Sigmoid colon (tissue), 7 donors: Measurements from ENCODE around the gene FEM1A. TPM values are rescaled to one million over a fixed set of nuclear protein-coding genes. Genes with fewer than 3 reads are reported as not detected.
"Not testable (repeated sequence)": the region's sequence is repeated elsewhere in the genome, so short reads cannot be mapped to it uniquely, and the experiment has no call there.

ENCODE experiments used
- DNase-seq: peaks from one replicate; pipeline ENCODE4 v3.0.0-alpha.2; 2019
- H3K27ac ChIP-seq, 4 donors: fragments of 200-600 bp; sonication (generic); one replicate each; pipeline ENCODE4 v1.5.1; 2016 to 2019; ENCODE audit warnings: mild to moderate bottlenecking in 1 of 4
- H3K27me3 ChIP-seq, 3 donors: fragments of 200-600 bp; sonication (generic); one replicate each; pipeline ENCODE4 v1.5.1; 2019; ENCODE audit warnings: mild to moderate bottlenecking in 1 of 3
- H3K36me3 ChIP-seq, 4 donors: fragments of 200-600 bp; sonication (generic); one replicate each; pipeline ENCODE4 v1.5.1; 2016 to 2019
- H3K4me1 ChIP-seq, 4 donors: fragments of 200-600 bp; sonication (generic); one replicate each; pipeline ENCODE4 v1.5.1; 2017 to 2019
- H3K4me3 ChIP-seq, 4 donors: fragments of 200-600 bp; sonication (generic); one replicate each; pipeline ENCODE4 v1.5.1; 2017 to 2019; ENCODE audit warnings: mild to moderate bottlenecking in 2 of 4, moderate library complexity in 1 of 4
- H3K9me3 ChIP-seq, 4 donors: fragments of 200-600 bp in 3 of 4; sonication (generic) in 3 of 4; one replicate each; pipeline versions ENCODE4 v1.5.1 to v1.6.1; 2013 to 2019
- EP300 ChIP-seq, 4 donors: sonication (generic); formaldehyde crosslinking; IDR thresholded peaks; one replicate each; pipeline ENCODE4 v1.6.1; 2017; ENCODE audit warnings: antibody characterized with exemption in 4 of 4
- POLR2A ChIP-seq, 2 donors: fragments of 450-650 bp; IDR thresholded peaks; one replicate each; pipeline ENCODE4 v1.6.1; 2016; ENCODE audit warnings: antibody characterized with exemption in 2 of 2, mild to moderate bottlenecking in 2 of 2, moderate library complexity in 2 of 2
- POLR2AphosphoS5 ChIP-seq, 4 donors: sonication (generic); formaldehyde crosslinking; IDR thresholded peaks; one replicate each; pipeline ENCODE4 v1.6.1; 2017; ENCODE audit warnings: antibody characterized with exemption in 4 of 4
- WGBS, 2 donors: extraction: QIAGEN DNeasy Blood & Tissue Kit; methylation state at CpG; one replicate each; pipeline ENCODE4 v1.1.7; 2013; 5-methylcytosine and 5-hydroxymethylcytosine counted together
- intact Hi-C: fragments of 100-400 bp; cut with DNase I; formaldehyde crosslinking; loops from one replicate; pipeline ENCODE4 v1.15.1; 2023
- polyA plus RNA-seq, 3 donors: library from polyadenylated mRNA; stranded (reverse); fragments of 200-250 nt; gene quantifications; one replicate each; pipeline ENCODE4 v1.2.3, GENCODE V29; 2013
- total RNA-seq, 4 donors: library from RNA; depleted of rRNA; stranded (reverse); fragments of >200 nt; gene quantifications; one replicate each; pipeline ENCODE4 v1.1.0, GENCODE V29; 2016
- TF ChIP-seq, protein P1 (sequence below), 4 experiments: fragments of 450-650 bp in 3 of 4; fragments of 200-600 bp in 1 of 4; IDR thresholded peaks; one replicate each; pipeline ENCODE4 v1.5.1; 2016 to 2019; ENCODE audit warnings: antibody characterized with exemption in 4 of 4, mild to moderate bottlenecking in 3 of 4, moderate library complexity in 2 of 4
- donor health status: healthy with polysubstance abuse.
- donor health status: Bipolar disorder and iron deficiency.
- donor health status: healthy.

FEM1A gene
- total and polyA plus RNA-seq, 7 donors, result 3.0 to 12.9 (median 10.2) TPM

DNA sequence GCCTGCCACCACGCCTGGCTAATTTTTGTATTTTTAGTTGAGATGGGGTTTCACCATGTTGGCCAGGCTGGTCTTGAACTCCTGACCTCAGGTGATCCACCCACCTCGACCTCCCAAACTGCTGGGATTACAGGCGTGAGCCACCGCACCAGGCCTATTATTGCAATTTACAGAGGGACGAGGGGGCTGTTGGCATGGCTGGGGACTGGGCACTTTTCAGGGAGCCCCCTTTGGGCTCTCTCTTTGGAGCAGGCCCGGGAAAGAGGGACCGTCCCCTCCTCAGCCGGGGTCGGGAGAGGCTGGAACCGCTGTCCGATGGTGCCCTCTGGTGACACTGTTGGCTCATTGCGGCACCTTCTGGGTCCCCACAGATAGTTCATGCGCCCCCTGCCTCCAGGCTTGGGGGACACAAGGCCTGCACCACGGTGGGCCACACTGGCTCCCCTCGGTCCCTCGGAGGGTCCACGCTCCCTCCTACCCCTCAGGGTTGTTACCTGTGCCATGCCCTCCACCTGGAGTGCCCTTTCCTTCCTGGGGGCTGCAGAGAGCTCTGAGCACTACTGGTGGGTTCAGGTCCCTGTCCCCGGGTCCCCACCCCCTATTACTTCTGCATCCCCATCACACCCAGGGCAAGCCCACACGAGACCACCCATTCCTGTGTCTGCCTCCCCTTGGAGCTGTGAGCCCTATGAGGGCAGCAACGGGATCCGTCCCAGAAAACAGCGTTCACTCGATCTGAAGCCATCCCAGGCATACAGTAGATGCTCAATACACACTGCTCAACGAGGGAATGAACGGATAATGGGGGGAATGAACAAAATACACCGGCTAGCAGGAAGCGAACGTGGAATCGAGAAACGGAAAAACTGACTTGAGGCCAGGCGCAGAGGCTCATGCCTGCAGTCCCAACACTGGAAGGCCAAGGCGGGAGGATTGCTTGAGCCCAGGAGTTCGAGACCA is 12.5 kb downstream of the FEM1A start:
- TF ChIP-seq POLR2A (IDR thresholded peaks at IDR 0.05), result no peak
- TF ChIP-seq POLR2AphosphoS5 (IDR thresholded peaks at IDR 0.05), result no peak
- TF ChIP-seq EP300 (IDR thresholded peaks at IDR 0.05), result no peak
- TF ChIP-seq, protein P1, sequence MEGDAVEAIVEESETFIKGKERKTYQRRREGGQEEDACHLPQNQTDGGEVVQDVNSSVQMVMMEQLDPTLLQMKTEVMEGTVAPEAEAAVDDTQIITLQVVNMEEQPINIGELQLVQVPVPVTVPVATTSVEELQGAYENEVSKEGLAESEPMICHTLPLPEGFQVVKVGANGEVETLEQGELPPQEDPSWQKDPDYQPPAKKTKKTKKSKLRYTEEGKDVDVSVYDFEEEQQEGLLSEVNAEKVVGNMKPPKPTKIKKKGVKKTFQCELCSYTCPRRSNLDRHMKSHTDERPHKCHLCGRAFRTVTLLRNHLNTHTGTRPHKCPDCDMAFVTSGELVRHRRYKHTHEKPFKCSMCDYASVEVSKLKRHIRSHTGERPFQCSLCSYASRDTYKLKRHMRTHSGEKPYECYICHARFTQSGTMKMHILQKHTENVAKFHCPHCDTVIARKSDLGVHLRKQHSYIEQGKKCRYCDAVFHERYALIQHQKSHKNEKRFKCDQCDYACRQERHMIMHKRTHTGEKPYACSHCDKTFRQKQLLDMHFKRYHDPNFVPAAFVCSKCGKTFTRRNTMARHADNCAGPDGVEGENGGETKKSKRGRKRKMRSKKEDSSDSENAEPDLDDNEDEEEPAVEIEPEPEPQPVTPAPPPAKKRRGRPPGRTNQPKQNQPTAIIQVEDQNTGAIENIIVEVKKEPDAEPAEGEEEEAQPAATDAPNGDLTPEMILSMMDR (IDR thresholded peaks at IDR 0.05), result peak; percentile 5 to 64 (median 32)
- peaks cover 0 to 3% (median 0%) of the 10 kb centered on the region in 4 donors for H3K36me3 ChIP-seq
- H3K4me1 ChIP-seq, result peaks cover 0 to 10% (median 6%) of the 10 kb centered on the region in 4 donors
- H3K27me3 ChIP-seq, result no peaks in the 10 kb centered on the region
- H3K4me3 ChIP-seq, result no peak overlapping the region
- intact Hi-C loops, result no loop called here
- no peak overlapping the region for H3K27ac ChIP-seq
- H3K9me3 ChIP-seq, result no peaks in the 10 kb centered on the region
- 42 to 48% methylated on average over 33 of the region's 33 CpGs for WGBS, 2 donors
- no peak for DNase-seq

DNA sequence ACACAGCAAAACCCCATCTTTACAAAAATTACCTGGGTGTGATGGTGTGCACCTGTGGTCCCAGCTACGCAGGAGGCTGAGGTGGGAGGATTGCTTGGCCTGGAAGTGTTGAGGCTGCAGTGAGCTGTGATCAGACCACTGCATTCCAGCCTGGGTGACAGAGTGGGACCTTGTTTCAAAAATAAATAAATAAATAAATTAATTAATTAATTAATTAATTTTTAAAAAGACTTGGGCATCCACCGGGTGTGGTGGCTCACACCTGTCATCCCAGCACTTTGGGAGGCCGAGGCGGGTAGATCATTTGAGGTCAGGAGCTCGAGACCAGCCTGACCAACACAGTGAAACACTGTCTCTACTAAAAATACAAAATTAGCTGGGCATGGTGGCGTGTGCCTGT is 13.6 kb downstream of the FEM1A start:
- H3K9me3 ChIP-seq, H3K4me3 ChIP-seq, H3K27ac ChIP-seq, DNase-seq, H3K27me3 ChIP-seq, H3K36me3 ChIP-seq, intact Hi-C loops: not testable (repeated sequence)
- 90 to 96% methylated on average over 6 of the region's 6 CpGs for WGBS, 2 donors
- peaks cover 0 to 15% (median 6%) of the 10 kb centered on the region in 4 donors for H3K4me1 ChIP-seq

DNA sequence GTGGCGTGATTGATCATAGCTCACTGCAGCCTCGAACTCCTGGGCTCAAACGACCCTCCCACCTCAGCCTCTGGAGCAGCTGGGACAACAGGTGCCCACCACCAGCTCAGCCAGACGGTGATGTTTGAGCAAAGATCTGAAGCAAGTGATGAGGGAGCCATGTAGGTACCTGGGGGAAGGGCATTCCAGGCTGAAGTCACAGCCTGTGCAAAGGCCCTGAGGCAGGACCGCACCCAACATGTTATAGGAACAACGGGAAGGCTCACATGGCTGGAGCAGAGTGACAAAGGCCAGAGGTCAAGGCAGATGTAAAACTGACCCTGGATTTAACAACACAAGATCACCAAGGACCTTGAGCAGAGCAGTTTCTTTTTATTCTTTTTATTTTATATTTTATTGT is 14.8 kb downstream of the FEM1A start:
- intact Hi-C loops, result no loop called here
- Histone ChIP-seq H3K4me1 (peaks cover 0 to 15% (median 6%) of the 10 kb centered on the region in 4 donors), H3K27me3 (no peaks in the 10 kb centered on the region), H3K9me3 (no peaks in the 10 kb centered on the region), H3K27ac (no peak overlapping the region), H3K36me3 (no peaks in the 10 kb centered on the region), H3K4me3 (no peak overlapping the region)
- 83 to 88% methylated on average over 6 of the region's 6 CpGs for WGBS, 2 donors
- no peak for DNase-seq
- TF ChIP-seq POLR2A (IDR thresholded peaks at IDR 0.05) (no peak), EP300 (IDR thresholded peaks at IDR 0.05) (no peak), POLR2AphosphoS5 (IDR thresholded peaks at IDR 0.05) (no peak)
- TF ChIP-seq, protein P1 (IDR thresholded peaks at IDR 0.05), result no peak

DNA sequence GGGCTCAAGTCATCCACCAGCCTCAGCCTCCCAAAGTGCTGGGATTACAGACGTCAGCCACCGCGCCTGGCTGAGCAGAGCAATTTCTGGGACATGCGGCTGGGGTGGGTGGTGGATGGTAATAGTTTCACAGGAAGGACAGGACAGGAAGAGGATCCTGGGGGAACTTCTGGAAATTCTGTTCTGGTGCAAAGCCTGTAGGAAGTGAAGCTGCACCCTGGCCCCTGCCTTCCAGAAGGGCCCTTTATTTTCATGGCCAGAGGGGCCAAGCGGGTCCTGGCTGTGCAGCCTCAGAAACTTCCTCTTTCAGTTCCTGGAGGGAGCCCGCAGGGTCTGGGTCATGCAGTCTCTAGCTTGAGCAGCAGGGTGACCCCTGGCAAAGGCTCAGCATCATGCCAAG is 15.7 kb downstream of the FEM1A start:
- 72 to 81% methylated on average over 6 of the region's 6 CpGs for WGBS, 2 donors
- peak; percentile 74 for DNase-seq
- intact Hi-C loops, result no loop called here

More for the DNA sequence above, 15.7 kb downstream of the FEM1A start:
- Histone ChIP-seq H3K4me1 (peaks cover 0 to 17% (median 6%) of the 10 kb centered on the region in 4 donors), H3K4me3 (no peak overlapping the region), H3K27ac (peak overlapping the region in 1 of 4 donors; percentile 11), H3K36me3 (no peaks in the 10 kb centered on the region), H3K9me3 (no peaks in the 10 kb centered on the region), H3K27me3 (no peaks in the 10 kb centered on the region)
- TF ChIP-seq, protein P1 (IDR thresholded peaks at IDR 0.05), result no peak
- no peak for TF ChIP-seq POLR2A (IDR thresholded peaks at IDR 0.05)
- TF ChIP-seq EP300 (IDR thresholded peaks at IDR 0.05), result no peak
- TF ChIP-seq POLR2AphosphoS5 (IDR thresholded peaks at IDR 0.05), result no peak
